Epithelial cell of proximal tubule (primary cell): ENCODE results near the gene MYOM3. TPM values are rescaled to one million over a fixed set of nuclear protein-coding genes. Genes with fewer than 3 reads are reported as not detected.

Source experiments
- DNase-seq: peaks from one replicate; pipeline ENCODE4 v3.0.0-alpha.2; 2011; ENCODE audit warnings: low read depth
- H3K4me3 ChIP-seq: 2 replicates; pipeline ENCODE4 v1.5.1; 2011; ENCODE audit warnings: low read depth, mild to moderate bottlenecking, low read length
- total RNA-seq: library from RNA; depleted of rRNA; stranded (reverse); fragments of >200 nt; gene quantifications from 2 replicates; pipeline ENCODE4 v1.2.3, GENCODE V29; 2015
- TF ChIP-seq, protein P1 (sequence below): conservative IDR thresholded peaks from 2 replicates; pipeline ENCODE4 v1.5.1; 2012; ENCODE audit warnings: low read depth, mild to moderate bottlenecking, low read length

Gene MYOM3
- total RNA-seq, 1 donor from 2014 or later, result 2.2 TPM

DNA sequence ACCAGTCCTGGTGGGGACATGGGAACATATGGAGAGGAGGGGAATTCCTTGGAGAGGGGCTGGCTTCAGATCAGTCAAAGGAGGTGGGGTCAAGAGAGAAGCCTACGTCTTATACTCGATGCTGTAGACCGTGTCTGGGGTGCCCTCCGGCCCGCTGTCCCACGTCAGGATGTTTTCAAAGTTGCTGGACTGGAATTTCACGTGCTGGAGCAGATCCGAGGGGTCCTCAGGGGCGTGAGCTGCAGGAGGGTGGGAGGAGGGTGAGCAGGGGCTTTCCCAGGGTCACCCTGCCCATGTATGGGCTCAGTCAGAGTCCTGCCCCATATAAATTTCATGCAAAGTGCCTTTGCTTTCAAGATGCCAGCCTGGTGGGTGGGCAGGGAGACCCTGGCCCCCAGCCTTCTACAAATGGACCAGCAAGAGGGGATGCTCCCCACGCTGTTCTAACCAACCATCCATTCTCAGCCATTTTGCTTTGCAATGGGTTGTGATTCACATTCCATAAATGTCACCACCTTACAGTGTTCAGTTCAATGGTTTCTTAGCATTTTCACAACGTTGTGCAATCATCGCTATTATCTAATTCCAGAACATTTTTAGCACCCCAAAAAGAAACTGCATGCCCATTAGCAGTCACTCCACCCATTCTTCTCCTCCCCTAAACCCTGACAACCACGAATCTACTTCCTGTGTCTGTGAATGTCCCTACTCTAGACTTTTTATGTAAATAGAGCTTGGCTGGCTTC lies 26.7 kb upstream of the MYOM3 start:
- H3K4me3 ChIP-seq, result no peak overlapping the region
- DNase-seq, result no peak
- TF ChIP-seq, protein P1, sequence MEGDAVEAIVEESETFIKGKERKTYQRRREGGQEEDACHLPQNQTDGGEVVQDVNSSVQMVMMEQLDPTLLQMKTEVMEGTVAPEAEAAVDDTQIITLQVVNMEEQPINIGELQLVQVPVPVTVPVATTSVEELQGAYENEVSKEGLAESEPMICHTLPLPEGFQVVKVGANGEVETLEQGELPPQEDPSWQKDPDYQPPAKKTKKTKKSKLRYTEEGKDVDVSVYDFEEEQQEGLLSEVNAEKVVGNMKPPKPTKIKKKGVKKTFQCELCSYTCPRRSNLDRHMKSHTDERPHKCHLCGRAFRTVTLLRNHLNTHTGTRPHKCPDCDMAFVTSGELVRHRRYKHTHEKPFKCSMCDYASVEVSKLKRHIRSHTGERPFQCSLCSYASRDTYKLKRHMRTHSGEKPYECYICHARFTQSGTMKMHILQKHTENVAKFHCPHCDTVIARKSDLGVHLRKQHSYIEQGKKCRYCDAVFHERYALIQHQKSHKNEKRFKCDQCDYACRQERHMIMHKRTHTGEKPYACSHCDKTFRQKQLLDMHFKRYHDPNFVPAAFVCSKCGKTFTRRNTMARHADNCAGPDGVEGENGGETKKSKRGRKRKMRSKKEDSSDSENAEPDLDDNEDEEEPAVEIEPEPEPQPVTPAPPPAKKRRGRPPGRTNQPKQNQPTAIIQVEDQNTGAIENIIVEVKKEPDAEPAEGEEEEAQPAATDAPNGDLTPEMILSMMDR, result no peak

DNA sequence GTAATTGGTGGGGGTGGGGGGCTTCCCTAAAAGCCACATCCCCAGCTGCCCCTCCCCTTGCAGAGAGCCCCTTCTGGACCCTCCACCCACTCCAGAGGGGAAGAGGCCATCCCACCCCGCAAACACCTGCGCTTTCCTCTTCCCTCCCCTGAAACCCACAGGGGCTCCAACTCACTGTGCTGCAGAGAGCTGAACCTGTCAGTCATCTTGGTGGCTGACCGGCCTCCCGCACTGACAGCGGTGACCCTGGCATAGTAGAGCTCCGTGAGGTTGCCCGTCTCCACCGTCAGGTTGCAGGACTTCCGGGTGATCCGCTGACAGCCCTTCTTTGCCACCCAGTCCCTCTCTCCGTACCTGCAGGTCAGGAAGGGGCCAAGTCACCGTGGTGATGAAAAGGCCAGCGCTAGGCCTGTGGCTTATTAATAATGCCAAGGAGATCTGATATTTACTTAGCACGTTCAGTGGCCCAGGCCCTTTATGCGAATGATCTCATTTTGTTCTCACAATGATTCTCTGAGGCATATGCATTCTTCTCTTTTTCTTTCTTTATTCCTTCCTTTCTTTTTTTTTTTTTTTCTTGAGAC lies 25.1 kb upstream of the MYOM3 start:
- TF ChIP-seq, protein P1, result no peak
- H3K4me3 ChIP-seq, result no peak overlapping the region
- DNase-seq, result no peak

DNA sequence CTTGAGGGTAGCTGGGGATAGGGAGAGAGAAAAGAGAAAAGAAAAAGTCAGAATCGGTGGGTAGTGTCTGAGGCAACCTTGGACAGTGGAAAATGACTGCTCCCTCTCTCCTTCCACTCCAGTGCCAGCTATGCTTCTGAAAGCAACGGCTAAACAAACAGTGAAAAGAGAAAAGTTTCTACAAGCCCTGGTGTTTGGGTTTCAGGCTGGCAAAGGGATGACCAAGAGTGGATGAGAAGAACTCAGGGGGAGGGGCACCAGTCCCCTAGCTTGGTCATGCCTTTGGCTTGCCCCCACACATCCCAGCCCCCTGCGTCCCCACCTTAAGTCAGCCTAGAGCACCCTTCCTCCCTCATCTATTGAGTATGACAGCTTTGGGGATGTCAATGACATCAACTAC lies 22.4 kb upstream of the MYOM3 start:
- no peak for DNase-seq

DNA sequence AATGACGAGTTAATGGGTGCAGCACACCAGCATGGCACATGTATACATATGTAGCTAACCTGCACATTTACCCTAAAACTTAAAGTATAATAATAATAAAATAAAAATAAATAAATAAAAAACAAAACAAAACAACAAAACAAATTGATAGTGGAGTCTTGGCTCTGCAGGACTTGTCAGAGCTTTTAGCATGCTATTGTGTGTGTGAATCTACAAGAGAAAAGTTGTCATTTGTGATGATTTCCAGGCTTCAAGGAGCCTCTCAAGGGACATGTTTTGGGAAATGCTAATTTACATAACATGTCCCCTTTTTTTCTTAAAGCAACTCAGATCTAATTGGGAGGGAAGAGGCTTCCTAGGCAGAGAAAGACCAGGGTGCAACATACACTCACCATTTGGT lies 21.9 kb upstream of the MYOM3 start:
- DNase-seq, result no peak
- no peak overlapping the region for H3K4me3 ChIP-seq
- TF ChIP-seq, protein P1, result no peak

More for the DNA sequence above, 22.4 kb upstream of the MYOM3 start:
- H3K4me3 ChIP-seq, result no peak overlapping the region
- TF ChIP-seq, protein P1, result no peak

DNA sequence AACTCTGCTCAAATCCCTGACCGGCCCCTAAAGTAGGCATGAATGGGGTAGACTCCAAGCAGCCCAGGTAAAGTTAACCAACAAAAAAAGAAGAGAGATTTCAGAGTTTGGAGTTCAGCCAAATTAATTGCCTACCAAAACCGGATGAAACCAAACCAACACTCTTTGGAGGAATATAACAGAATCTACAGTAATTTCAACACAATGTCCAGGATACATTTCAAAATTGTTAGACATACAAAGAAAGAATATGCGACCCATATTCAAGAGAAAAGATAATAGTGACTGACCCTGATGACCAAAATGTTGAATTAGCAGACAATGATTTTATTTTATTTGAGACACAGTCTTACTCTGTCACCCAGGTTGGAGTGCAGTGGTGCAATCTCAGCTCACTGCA lies 18.4 kb upstream of the MYOM3 start:
- TF ChIP-seq, protein P1, result no peak
- no peak for DNase-seq
- no peak overlapping the region for H3K4me3 ChIP-seq

DNA sequence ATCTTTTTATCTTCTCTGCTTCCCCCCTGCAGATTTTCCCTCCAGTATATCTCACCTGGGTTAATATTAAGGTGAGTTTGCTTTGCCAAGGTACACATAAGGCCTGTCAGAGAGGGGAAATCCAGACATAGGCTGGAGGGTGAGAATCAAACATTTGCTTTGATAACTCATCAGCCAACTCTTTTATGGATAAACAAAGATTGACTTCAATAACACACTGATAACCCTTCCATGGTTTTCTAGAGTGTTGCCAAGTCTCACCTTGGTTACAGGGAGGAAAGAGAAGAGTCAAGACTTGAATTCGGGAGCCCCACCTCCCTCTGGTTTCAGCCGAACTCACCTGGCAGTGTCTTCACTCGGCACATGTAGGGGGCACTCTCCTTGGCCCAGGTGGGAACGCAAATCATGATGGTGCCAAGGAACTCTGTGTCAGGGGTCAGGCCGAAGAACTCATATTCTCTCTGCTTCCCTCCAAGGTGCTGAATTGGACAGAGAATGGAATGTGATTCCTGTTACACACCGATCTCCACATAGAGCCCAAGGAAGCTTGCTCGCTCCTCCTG lies 15.9 kb upstream of the MYOM3 start:
- DNase-seq, result no peak
- TF ChIP-seq, protein P1, result no peak
- H3K4me3 ChIP-seq, result no peak overlapping the region
